H9 (cell line): ENCODE measurements around the gene SKAP1. TPM values are rescaled to one million over a fixed set of nuclear protein-coding genes. Genes with fewer than 3 reads are reported as not detected.

ENCODE experiments used
- DNase-seq: peaks from one replicate; pipeline ENCODE4 v3.0.0-alpha.2; 2017
- H2AFZ ChIP-seq: one replicate; pipeline ENCODE4 v1.6.1; 2013; ENCODE audit warnings: mild to moderate bottlenecking, low read length, control low read depth, moderate library complexity
- H2AK5ac ChIP-seq: 2 replicates; pipeline ENCODE4 v1.6.1; 2013; ENCODE audit warnings: low read length, control low read depth, mixed read lengths; ENCODE audit not compliant: insufficient read length
- H2BK120ac ChIP-seq: one replicate; pipeline ENCODE4 v1.6.1; 2013; ENCODE audit warnings: low read depth, mild to moderate bottlenecking, low read length, control low read depth, inconsistent platforms; ENCODE audit not compliant: poor library complexity, severe bottlenecking
- H2BK12ac ChIP-seq: 2 replicates; pipeline ENCODE4 v1.6.1; 2013; ENCODE audit warnings: low read length, control low read depth, mixed read lengths, low read depth; ENCODE audit not compliant: insufficient read length
- H2BK15ac ChIP-seq: 2 replicates; pipeline ENCODE4 v1.6.1; 2013; ENCODE audit warnings: low read depth, low read length, control low read depth
- H2BK20ac ChIP-seq: one replicate; pipeline ENCODE4 v1.6.1; 2013; ENCODE audit warnings: low read depth, mild to moderate bottlenecking, low read length, control low read depth, inconsistent platforms; ENCODE audit not compliant: poor library complexity, severe bottlenecking
- H2BK5ac ChIP-seq: 2 replicates; pipeline ENCODE4 v1.6.1; 2013; ENCODE audit warnings: low read length, control low read depth, mixed read lengths; ENCODE audit not compliant: insufficient read length
- H3K14ac ChIP-seq: 2 replicates; pipeline ENCODE4 v1.6.1; 2013; ENCODE audit warnings: low read length, control low read depth; ENCODE audit not compliant: insufficient read depth
- H3K18ac ChIP-seq: 2 replicates; pipeline ENCODE4 v1.6.1; 2013; ENCODE audit warnings: low read depth, mild to moderate bottlenecking, mixed read lengths, low read length, control low read depth; ENCODE audit not compliant: insufficient read length
- H3K23ac ChIP-seq: 2 replicates; pipeline ENCODE4 v1.6.1; 2013; ENCODE audit warnings: low read length, control low read depth, mixed read lengths, low read depth; ENCODE audit not compliant: insufficient read length
- H3K23me2 ChIP-seq: 2 replicates; pipeline ENCODE4 v1.6.1; 2013; ENCODE audit warnings: low read depth, mild to moderate bottlenecking, mixed read lengths, low read length, control low read depth; ENCODE audit not compliant: insufficient read length, poor library complexity, severe bottlenecking
- H3K27ac ChIP-seq: 2 replicates; pipeline ENCODE4 v1.5.1; 2013; ENCODE audit warnings: low read length, control low read depth, mixed read lengths, low read depth; ENCODE audit not compliant: insufficient read length
- H3K27me3 ChIP-seq: 2 replicates; pipeline ENCODE4 v1.6.1; 2013; ENCODE audit warnings: low read length, control low read depth, inconsistent platforms; ENCODE audit not compliant: insufficient read depth
- H3K4ac ChIP-seq: 2 replicates; pipeline ENCODE4 v1.6.1; 2013; ENCODE audit warnings: low read depth, mild to moderate bottlenecking, control low read depth, inconsistent platforms, low read length, moderate library complexity
- H3K4me1 ChIP-seq: 2 replicates; pipeline ENCODE4 v1.6.1; 2013; ENCODE audit warnings: low read length, control low read depth, inconsistent platforms; ENCODE audit not compliant: insufficient read depth
- H3K4me2 ChIP-seq: 2 replicates; pipeline ENCODE4 v1.6.1; 2013; ENCODE audit warnings: low read length, control low read depth, mixed read lengths; ENCODE audit not compliant: insufficient read length, insufficient read depth
- H3K56ac ChIP-seq: 2 replicates; pipeline ENCODE4 v1.6.1; 2013; ENCODE audit warnings: low read depth, mild to moderate bottlenecking, mixed read lengths, low read length, control low read depth; ENCODE audit not compliant: insufficient read length
- H3K79me1 ChIP-seq: 2 replicates; pipeline ENCODE4 v1.6.1; 2013; ENCODE audit warnings: low read depth, mild to moderate bottlenecking, moderate library complexity, low read length, control low read depth, inconsistent platforms; ENCODE audit not compliant: insufficient read depth, poor library complexity, severe bottlenecking
- H3K79me2 ChIP-seq: 2 replicates; pipeline ENCODE4 v1.6.1; 2013; ENCODE audit warnings: low read length, control low read depth, inconsistent platforms; ENCODE audit not compliant: insufficient read depth
- H3K9ac ChIP-seq: 2 replicates; pipeline ENCODE4 v1.6.1; 2013; ENCODE audit warnings: low read length, control low read depth, mixed read lengths; ENCODE audit not compliant: insufficient read length; ENCODE audit errors: extremely low read depth
- H3K9me3 ChIP-seq: one replicate; pipeline ENCODE4 v1.6.1; 2013; ENCODE audit warnings: low read depth, low read length, inconsistent platforms; ENCODE audit not compliant: control insufficient read depth
- H3T11ph ChIP-seq: one replicate; pipeline ENCODE4 v1.6.1; 2013; ENCODE audit warnings: mild to moderate bottlenecking, low read length, control low read depth, inconsistent platforms
- H4K20me1 ChIP-seq: one replicate; pipeline ENCODE4 v1.6.1; 2013; ENCODE audit not compliant: control insufficient read depth, insufficient read length, insufficient read depth
- H4K5ac ChIP-seq: 2 replicates; pipeline ENCODE4 v1.6.1; 2013; ENCODE audit warnings: low read depth, mild to moderate bottlenecking, mixed read lengths, low read length, control low read depth; ENCODE audit not compliant: insufficient read length
- H4K8ac ChIP-seq: replicated peaks from 2 replicates; pipeline ENCODE4 v1.6.1; 2013; ENCODE audit warnings: low read length, control low read depth, mixed read lengths, low read depth; ENCODE audit not compliant: insufficient read length
- H4K91ac ChIP-seq: 2 replicates; pipeline ENCODE4 v1.6.1; 2013; ENCODE audit warnings: low read depth, mild to moderate bottlenecking, moderate library complexity, mixed read lengths, low read length, control low read depth; ENCODE audit not compliant: insufficient read length
- H3K27ac Mint-ChIP-seq, 3 experiments: 2 replicates in 2 of 3; 3 replicates in 1 of 3; pipeline ENCODE4 v1.8.0; 2020 to 2021; ENCODE audit warnings: mixed read lengths in 3 of 3, mild to moderate bottlenecking in 1 of 3, moderate library complexity in 1 of 3
- H3K27me3 Mint-ChIP-seq: 2 replicates; pipeline ENCODE4 v1.8.0; 2021; ENCODE audit warnings: low read depth, mild to moderate bottlenecking, moderate library complexity, mixed read lengths
- H3K36me3 Mint-ChIP-seq, 3 experiments: 2 replicates in 2 of 3; 3 replicates in 1 of 3; pipeline ENCODE4 v1.8.0; 2020 to 2021; ENCODE audit warnings: low read depth in 3 of 3, mixed read lengths in 3 of 3; ENCODE audit not compliant: insufficient read depth in 1 of 3
- H3K4me1 Mint-ChIP-seq, 2 experiments: 2 replicates each; pipeline ENCODE4 v1.8.0; 2020; ENCODE audit warnings: mixed read lengths in 2 of 2
- H3K4me3 Mint-ChIP-seq, 2 experiments: 2 replicates in 1 of 2; 3 replicates in 1 of 2; pipeline ENCODE4 v1.8.0; 2020 to 2021; ENCODE audit warnings: mild to moderate bottlenecking in 2 of 2, mixed read lengths in 2 of 2, moderate library complexity in 1 of 2
- H3K9me3 Mint-ChIP-seq, 2 experiments: 2 replicates in 1 of 2; 3 replicates in 1 of 2; pipeline ENCODE4 v1.8.0; 2020; ENCODE audit warnings: mild to moderate bottlenecking in 2 of 2, mixed read lengths in 2 of 2, moderate library complexity in 1 of 2
- CTCF ChIP-seq: fragments of 200-600 bp; sonication (generic); conservative IDR thresholded peaks from 3 replicates; pipeline ENCODE4 v1.8.0; 2021; ENCODE audit warnings: antibody characterized with exemption, mild to moderate bottlenecking
- WGBS: extraction: QIAGEN DNeasy Blood & Tissue Kit; methylation state at CpG from one replicate; pipeline ENCODE4 v1.1.7; 2013; ENCODE audit warnings: missing lambda C conversion rate, low lambda C conversion rate, mixed read lengths; ENCODE audit not compliant: insufficient read length; ENCODE audit errors: extremely low coverage; 5-methylcytosine and 5-hydroxymethylcytosine counted together
- total RNA-seq: library from RNA; stranded (reverse); gene quantifications from 2 replicates; pipeline ENCODE4 v1.2.1, GENCODE V29; 2021

The SKAP1 gene
- total RNA-seq, 1 experiment from 2014 or later = not detected

DNA sequence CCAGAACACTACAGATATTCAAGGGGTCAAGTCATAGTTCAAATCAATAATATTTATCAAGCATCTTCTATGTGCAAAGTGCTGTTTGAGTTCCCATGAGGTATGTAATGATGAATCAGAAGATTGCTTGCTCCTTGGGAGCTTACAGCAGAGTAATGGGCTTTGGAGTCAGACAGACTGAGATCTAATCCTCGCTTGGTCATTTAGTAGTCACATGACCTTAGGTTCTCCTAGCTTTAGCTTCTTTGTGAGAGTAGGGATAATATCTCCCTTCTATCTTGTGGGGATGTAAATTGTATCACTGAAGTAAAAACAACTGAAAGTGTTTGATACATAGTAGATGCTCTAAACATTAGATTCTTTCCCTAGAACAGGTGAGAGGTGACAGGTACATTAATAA is 292.4 kb downstream of the SKAP1 start:
- no peak overlapping the region for H3K23ac ChIP-seq
- H2BK15ac ChIP-seq = no peak overlapping the region
- H3K9me3 Mint-ChIP-seq = no peaks in the 10 kb centered on the region
- H3K18ac ChIP-seq = no peak overlapping the region
- H3K4me1 Mint-ChIP-seq = peaks cover 0 to 2% of the 10 kb centered on the region in 2 experiments; a peak in 2 of 4 replicates
- no peak overlapping the region for H3T11ph ChIP-seq
- H3K36me3 Mint-ChIP-seq = no peaks in the 10 kb centered on the region
- H3K4me1 ChIP-seq = no peaks in the 10 kb centered on the region
- H2AFZ ChIP-seq = no peak overlapping the region
- TF ChIP-seq CTCF = no peak
- no peaks in the 10 kb centered on the region for H3K79me2 ChIP-seq
- no peak overlapping the region for H2BK20ac ChIP-seq
- H3K4me3 Mint-ChIP-seq = no peak overlapping the region
- no peaks in the 10 kb centered on the region for H4K20me1 ChIP-seq
- no CpG with 5 or more reads among the region's 1 CpG for WGBS
- no peaks in the 10 kb centered on the region for H3K9me3 ChIP-seq
- no peak overlapping the region for H3K14ac ChIP-seq
- H3K27ac ChIP-seq = no peak overlapping the region
- no peak overlapping the region for H2BK120ac ChIP-seq
- H2BK5ac ChIP-seq = no peak overlapping the region
- no peak overlapping the region for H3K9ac ChIP-seq
- H4K5ac ChIP-seq = no peak overlapping the region
- no peak for DNase-seq
- no peak overlapping the region for H3K56ac ChIP-seq
- no peak overlapping the region for H4K91ac ChIP-seq
- H3K27me3 Mint-ChIP-seq = peaks cover 11% of the 10 kb centered on the region
- H3K4ac ChIP-seq = no peak overlapping the region
- no peaks in the 10 kb centered on the region for H3K23me2 ChIP-seq
- no peak overlapping the region; a peak in 1 of 7 replicates for H3K27ac Mint-ChIP-seq
- no peak overlapping the region for H2BK12ac ChIP-seq
- no peak overlapping the region for H3K4me2 ChIP-seq
- no peak overlapping the region for H2AK5ac ChIP-seq
- H3K27me3 ChIP-seq = no peaks in the 10 kb centered on the region
- H4K8ac ChIP-seq = no peak overlapping the region
- no peaks in the 10 kb centered on the region for H3K79me1 ChIP-seq
